ENCODE data around the gene TRAK1. TPM values are rescaled to one million over a fixed set of nuclear protein-coding genes. Genes with fewer than 3 reads are reported as not detected.
A peak's percentile ranks its signal among the peaks of the same experiment; 100 is the strongest.

Gene TRAK1
- total and polyA plus RNA-seq, 8 donors = 28.2 to 50.3 (median 31.0) TPM

DNA sequence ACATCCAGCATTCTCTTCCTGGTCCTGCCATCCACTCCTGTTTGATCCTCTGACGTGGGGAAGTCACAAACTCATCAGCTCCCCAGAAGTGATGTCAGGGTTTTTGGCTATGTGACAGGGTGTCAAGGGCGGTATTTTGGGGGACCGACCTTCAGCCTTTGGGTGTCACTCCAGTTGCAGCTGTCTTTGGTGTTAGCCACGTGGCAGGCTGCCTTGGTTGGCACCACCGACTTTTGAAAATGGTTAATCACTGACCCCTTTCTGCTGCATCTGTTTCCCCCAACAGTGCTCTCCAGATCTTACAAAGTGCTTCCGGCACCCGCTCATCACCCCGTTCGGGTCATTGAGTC, 86.6 kb downstream of the TRAK1 start:
- TF ChIP-seq, protein P1, sequence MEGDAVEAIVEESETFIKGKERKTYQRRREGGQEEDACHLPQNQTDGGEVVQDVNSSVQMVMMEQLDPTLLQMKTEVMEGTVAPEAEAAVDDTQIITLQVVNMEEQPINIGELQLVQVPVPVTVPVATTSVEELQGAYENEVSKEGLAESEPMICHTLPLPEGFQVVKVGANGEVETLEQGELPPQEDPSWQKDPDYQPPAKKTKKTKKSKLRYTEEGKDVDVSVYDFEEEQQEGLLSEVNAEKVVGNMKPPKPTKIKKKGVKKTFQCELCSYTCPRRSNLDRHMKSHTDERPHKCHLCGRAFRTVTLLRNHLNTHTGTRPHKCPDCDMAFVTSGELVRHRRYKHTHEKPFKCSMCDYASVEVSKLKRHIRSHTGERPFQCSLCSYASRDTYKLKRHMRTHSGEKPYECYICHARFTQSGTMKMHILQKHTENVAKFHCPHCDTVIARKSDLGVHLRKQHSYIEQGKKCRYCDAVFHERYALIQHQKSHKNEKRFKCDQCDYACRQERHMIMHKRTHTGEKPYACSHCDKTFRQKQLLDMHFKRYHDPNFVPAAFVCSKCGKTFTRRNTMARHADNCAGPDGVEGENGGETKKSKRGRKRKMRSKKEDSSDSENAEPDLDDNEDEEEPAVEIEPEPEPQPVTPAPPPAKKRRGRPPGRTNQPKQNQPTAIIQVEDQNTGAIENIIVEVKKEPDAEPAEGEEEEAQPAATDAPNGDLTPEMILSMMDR (IDR thresholded peaks at IDR 0.05) = no peak

DNA sequence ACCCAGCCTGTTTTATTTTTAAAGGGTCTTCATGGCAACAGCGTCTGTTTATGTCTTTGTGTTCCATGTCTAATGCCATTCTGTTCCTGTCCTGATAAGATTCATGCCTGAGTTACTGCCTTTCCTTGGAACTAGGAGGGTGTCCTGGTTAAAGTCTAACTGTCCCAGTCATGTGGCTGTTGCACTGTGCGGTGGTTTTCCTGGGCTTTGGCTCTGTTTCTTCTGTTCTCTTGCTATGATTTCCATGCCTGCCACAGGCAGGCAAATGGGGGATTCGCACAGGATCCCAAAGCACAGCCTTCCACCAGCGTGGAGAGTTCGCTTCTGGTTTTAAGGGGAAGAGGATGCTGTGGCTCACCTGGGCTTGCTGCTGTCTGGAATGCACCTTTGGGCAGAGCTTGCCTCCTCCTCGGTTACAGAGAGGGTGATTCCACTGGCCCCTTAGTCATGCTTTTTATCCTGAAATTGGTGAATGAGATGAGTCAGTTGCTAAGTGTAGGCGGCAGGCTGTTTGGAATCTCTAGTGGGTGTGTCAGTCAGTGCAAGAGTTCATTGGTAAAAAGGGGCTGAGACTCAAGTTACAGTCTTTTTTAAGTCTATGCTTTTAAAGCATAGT, 88.1 kb downstream of the TRAK1 start:
- Histone ChIP-seq H3K36me3 (peaks cover 0 to 8% of the 10 kb centered on the region in 2 donors), H3K27ac (peak overlapping the region in 1 of 2 donors; percentile 37), H3K4me3 (no peak overlapping the region), H3K9me3 (no peaks in the 10 kb centered on the region), H3K4me1 (peaks cover 6 to 16% of the 10 kb centered on the region in 2 donors), H3K27me3 (no peaks in the 10 kb centered on the region)
- intact Hi-C loops (cut with DNase I) = no loop called here
- TF ChIP-seq, protein P1 (IDR thresholded peaks at IDR 0.05) = no peak
- ATAC-seq (peak; percentile 86), DNase-seq (peak in 1 of 4 donors; percentile 55)

More for the DNA sequence above, 86.6 kb downstream of the TRAK1 start:
- Histone ChIP-seq H3K27me3 (no peaks in the 10 kb centered on the region), H3K4me3 (no peak overlapping the region), H3K36me3 (peaks cover 0 to 8% of the 10 kb centered on the region in 2 donors), H3K27ac (no peak overlapping the region), H3K4me1 (peaks cover 4 to 15% of the 10 kb centered on the region in 2 donors), H3K9me3 (no peaks in the 10 kb centered on the region)
- intact Hi-C loops (cut with DNase I) = no loop called here
- DNase-seq = no peak
- no peak for ATAC-seq

DNA sequence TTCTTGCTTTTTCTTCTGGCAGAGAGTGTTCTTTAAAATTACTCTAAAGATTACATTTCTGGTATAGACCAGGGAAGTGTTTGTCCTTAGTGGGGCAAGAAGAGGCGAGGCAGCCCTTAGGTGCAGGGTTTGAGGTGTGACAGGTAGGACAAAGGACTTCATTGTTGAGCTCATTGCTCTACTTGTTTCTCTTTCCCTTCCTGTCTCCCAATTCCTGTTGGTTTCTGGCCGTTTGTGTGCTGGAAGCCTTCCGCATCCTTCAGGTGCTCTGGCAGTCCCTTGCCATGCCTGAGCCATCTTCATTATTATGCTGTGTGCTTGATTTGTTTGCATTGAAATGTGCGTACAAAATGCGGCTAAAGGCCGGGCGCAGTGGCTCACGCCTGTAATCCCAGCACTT, 89.7 kb downstream of the TRAK1 start:
- Histone ChIP-seq H3K27ac (no peak overlapping the region), H3K36me3 (peaks cover 0 to 17% of the 10 kb centered on the region in 2 donors), H3K4me3 (no peak overlapping the region), H3K9me3 (no peaks in the 10 kb centered on the region), H3K27me3 (no peaks in the 10 kb centered on the region), H3K4me1 (peaks cover 6 to 16% of the 10 kb centered on the region in 2 donors)
- TF ChIP-seq, protein P1 (IDR thresholded peaks at IDR 0.05) = no peak
- intact Hi-C loops (cut with DNase I) = loop anchor here in 1 of 2 donors (10.0 kb wide), 1 partner anchor 56 kb away; no protein-coding TSS in a partner anchor
- ATAC-seq (no peak), DNase-seq (no peak)

DNA sequence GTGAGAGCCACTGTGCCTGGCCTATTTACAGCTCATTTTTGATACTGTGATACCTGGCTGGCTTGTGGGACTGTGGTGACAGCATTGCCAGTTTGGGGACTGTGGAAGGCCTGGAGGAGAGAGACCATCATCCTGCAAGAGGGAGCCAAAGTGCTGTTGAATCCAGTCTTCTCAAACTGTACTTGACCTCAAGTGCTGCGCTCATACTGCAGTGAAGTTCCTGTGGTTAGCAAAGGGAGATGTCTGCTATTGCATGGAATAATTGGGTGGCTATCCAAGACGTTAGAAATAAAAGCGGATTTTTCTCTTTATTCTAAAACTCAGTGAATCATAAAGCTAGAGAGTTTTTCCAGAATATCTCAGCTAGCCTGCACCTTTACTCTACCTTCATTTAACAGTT, 91.4 kb downstream of the TRAK1 start:
- Histone ChIP-seq H3K36me3 (peaks cover 0 to 25% of the 10 kb centered on the region in 2 donors), H3K9me3 (no peaks in the 10 kb centered on the region), H3K27ac (no peak overlapping the region), H3K27me3 (no peaks in the 10 kb centered on the region), H3K4me3 (no peak overlapping the region), H3K4me1 (peaks cover 6 to 16% of the 10 kb centered on the region in 2 donors)
- DNase-seq (no peak), ATAC-seq (peak; percentile 73)
- intact Hi-C loops (cut with DNase I) = loop anchor here in 1 of 2 donors (10.0 kb wide), 1 partner anchor 58 kb away; no protein-coding TSS in a partner anchor
- TF ChIP-seq, protein P1 (IDR thresholded peaks at IDR 0.05) = no peak

DNA sequence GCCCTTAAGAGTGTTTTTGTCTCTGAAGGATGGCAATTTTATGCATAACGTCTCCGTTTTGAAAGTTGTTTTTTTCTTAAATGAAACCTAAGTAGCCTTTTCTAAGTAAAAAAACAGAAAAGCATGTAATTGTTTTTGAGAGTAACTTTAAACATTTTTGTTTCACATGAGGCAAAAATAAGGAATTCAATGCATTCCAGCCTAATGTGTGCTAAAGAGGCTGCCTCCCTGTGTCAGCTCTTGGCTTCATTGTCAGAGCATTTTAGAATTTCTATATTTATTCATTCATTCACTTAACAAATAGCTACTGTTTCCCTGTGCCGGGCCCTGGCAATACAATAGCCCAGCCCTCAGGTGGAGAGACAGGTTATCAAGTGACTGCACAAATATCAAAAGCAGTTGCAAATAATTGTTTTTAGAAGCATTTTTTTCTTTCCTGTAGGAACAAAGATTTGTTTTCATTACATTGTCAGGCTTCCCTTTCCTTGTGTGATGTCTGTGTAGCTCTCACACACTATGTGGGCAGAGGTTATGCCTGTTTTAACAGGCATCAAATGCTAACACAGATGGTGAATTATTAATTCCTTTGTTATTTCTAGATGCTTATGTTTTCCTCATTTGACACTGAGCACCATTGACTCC, 93.0 kb downstream of the TRAK1 start:
- Histone ChIP-seq H3K4me1 (peaks cover 6 to 13% of the 10 kb centered on the region in 2 donors), H3K36me3 (peaks cover 0 to 26% of the 10 kb centered on the region in 2 donors), H3K27me3 (no peaks in the 10 kb centered on the region), H3K9me3 (no peaks in the 10 kb centered on the region), H3K4me3 (no peak overlapping the region), H3K27ac (no peak overlapping the region)
- no peak for ATAC-seq
- no peak for DNase-seq
- TF ChIP-seq, protein P1 (IDR thresholded peaks at IDR 0.05) = no peak
- intact Hi-C loops (cut with DNase I) = loop anchor here in 1 of 2 donors (10.0 kb wide), 1 partner anchor 59 kb away; no protein-coding TSS in a partner anchor

Data from left lung (tissue), 10 donors.